Camera-type eye (tissue), 1 donor: ENCODE data around the gene MRTFB. TPM values are rescaled to one million over a fixed set of nuclear protein-coding genes. Genes with fewer than 3 reads are reported as not detected.

Experiments
- total RNA-seq: library from RNA; depleted of rRNA; stranded (reverse); fragments of >200 nt; gene quantifications from one replicate; pipeline ENCODE4 v1.2.3, GENCODE V29; 2014

The MRTFB gene, protein sequence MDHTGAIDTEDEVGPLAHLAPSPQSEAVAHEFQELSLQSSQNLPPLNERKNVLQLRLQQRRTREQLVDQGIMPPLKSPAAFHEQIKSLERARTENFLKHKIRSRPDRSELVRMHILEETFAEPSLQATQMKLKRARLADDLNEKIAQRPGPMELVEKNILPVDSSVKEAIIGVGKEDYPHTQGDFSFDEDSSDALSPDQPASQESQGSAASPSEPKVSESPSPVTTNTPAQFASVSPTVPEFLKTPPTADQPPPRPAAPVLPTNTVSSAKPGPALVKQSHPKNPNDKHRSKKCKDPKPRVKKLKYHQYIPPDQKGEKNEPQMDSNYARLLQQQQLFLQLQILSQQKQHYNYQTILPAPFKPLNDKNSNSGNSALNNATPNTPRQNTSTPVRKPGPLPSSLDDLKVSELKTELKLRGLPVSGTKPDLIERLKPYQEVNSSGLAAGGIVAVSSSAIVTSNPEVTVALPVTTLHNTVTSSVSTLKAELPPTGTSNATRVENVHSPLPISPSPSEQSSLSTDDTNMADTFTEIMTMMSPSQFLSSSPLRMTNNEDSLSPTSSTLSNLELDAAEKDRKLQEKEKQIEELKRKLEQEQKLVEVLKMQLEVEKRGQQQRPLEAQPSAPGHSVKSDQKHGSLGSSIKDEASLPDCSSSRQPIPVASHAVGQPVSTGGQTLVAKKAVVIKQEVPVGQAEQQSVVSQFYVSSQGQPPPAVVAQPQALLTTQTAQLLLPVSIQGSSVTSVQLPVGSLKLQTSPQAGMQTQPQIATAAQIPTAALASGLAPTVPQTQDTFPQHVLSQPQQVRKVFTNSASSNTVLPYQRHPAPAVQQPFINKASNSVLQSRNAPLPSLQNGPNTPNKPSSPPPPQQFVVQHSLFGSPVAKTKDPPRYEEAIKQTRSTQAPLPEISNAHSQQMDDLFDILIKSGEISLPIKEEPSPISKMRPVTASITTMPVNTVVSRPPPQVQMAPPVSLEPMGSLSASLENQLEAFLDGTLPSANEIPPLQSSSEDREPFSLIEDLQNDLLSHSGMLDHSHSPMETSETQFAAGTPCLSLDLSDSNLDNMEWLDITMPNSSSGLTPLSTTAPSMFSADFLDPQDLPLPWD
- total RNA-seq, result 47.6 TPM

DNA sequence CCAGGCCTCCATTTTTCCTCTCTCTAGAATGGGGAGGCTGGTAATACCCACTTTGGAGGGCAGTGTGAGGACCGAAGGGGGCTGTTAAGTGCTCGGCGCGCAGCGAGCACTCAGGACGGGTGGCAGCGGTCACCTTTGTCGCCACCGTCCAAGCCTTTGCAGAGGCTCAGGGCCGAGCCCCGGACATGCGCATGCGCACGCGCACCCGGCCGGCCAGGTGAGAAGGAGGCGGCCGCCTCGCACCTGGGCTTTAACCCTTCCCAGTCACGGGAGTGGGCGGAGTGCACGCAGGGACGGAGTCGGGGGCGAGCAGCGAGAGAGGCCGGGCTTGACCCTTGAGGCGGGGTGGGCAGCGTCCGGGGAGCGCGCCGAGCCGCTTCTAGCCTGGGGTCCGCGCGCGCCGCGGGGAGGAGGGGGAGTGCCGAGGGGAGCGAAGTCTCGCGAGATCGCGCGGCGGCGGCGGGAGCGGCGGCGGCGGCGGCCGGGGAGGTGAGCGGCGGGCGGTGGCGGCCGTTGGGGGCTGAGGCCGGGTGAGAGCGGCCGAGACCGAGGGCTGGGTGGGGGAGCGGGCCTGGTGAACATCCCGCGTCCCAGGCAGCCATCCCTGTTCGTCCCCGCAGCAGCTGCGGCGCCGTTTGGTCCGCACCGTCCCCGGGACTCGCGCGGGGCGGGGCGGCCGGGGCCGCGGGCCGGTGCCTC lies at the start of gene MRTFB:
TSS of gene MRTFB (plus strand) at position 443 of the 699 bp plus-strand sequence. CDS start 69,288 bp downstream, outside the sequence.

Other genes with a start within 250 kb of the MRTFB start
- 19.6 TPM for gene ERCC4, start 151.2 kb upstream of the MRTFB start, total RNA-seq